Epithelial cell of esophagus (primary cell): ENCODE measurements around the gene ROPN1L.

ENCODE experiments used
- DNase-seq: peaks from one replicate; pipeline ENCODE4 v3.0.0; 2010; ENCODE audit warnings: low read depth
- H3K4me3 ChIP-seq: 2 replicates; pipeline ENCODE4 v1.5.1; 2011; ENCODE audit warnings: mild to moderate bottlenecking, low read length, control low read depth
- CTCF ChIP-seq: IDR thresholded peaks from 2 replicates; pipeline ENCODE4 v1.5.1; 2011; ENCODE audit warnings: low read depth, mild to moderate bottlenecking, low read length, control low read depth, inconsistent platforms; ENCODE audit not compliant: insufficient read depth; ENCODE audit errors: missing control alignments

The ROPN1L gene

GRCh38 chr5:10477943-10478342, 36.3 kb downstream of the ROPN1L start:
- DNase-seq, result no peak
- TF ChIP-seq CTCF, result no peak
- no peak overlapping the region for H3K4me3 ChIP-seq

GRCh38 chr5:10478436-10478835, 36.8 kb downstream of the ROPN1L start:
- no peak for TF ChIP-seq CTCF
- H3K4me3 ChIP-seq, result no peak overlapping the region
- DNase-seq, result no peak

- no peak for TF ChIP-seq CTCF
- DNase-seq, result peak; percentile 92
- no peak overlapping the region for H3K4me3 ChIP-seq
These were observed 37.6 kb downstream of the ROPN1L start for GRCh38 chr5:10479154-10479721.

GRCh38 chr5:10480237-10480985, 38.7 kb downstream of the ROPN1L start:
- DNase-seq, result no peak
- H3K4me3 ChIP-seq, result no peak overlapping the region
- no peak for TF ChIP-seq CTCF

GRCh38 chr5:10481241-10481935, 39.7 kb downstream of the ROPN1L start:
- no peak for DNase-seq
- no peak overlapping the region for H3K4me3 ChIP-seq
- no peak for TF ChIP-seq CTCF

- H3K4me3 ChIP-seq, result no peak overlapping the region
- DNase-seq, result no peak
- TF ChIP-seq CTCF, result no peak
These were observed 41.3 kb downstream of the ROPN1L start for GRCh38 chr5:10482791-10483530.
